A549 treated with Hydrocortisone at 1 μM for 4 hours (cell line): ENCODE results near the gene SLC44A2. TPM values are rescaled to one million over a fixed set of nuclear protein-coding genes. Genes with fewer than 3 reads are reported as not detected.

Source experiments
- total RNA-seq: library from RNA; stranded (reverse); fragments of 200-300 nt; extraction: Qiagen RNA extraction; gene quantifications from 5 replicates; pipeline ENCODE4 v1.2.3, GENCODE V29; 2022

The SLC44A2 gene
- total RNA-seq = 6.6 to 9.1 TPM (median 8.0 TPM) in 5 replicates

DNA sequence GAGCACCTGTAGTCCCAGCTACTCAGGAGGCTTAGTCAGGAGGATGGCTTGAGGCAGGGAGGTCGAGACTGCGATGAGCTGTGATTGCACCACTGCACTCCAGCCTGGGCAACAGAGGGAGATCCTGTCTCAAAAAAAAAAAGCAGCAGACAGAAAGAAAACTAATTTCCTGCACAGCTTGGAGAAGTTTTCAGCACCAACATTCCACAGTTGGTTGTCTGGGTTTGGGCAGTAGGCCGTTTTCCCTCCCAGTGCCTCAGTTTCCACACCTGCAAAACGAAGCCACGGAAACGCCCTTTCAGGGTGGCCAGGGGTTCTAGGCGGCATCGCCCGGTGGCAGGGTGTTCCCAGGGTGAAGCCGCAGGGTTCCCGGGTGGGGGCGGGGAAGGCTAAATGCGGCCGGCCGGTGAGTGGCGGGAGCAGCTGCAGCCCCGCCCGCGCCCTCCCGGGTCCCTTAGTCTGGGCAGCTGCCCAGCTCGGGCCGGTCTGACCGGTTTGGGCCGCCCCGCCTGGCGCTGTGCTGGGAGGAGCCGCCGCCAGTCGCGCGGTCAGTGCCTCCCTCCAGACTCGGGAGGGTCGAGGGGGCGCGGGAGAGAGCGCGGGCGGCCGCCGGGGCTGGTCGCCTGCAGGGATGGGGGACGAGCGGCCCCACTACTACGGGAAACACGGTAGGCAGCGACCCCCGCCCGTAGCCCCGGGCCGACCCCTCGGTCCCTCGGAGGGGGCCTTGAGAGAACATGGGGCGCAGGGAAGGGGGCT, at the start of gene SLC44A2:
Gene SLC44A2, plus strand, starts transcription at position 551 of the 759 bp plus-strand sequence. Its CDS starts 81 bp downstream, at position 632.

DNA sequence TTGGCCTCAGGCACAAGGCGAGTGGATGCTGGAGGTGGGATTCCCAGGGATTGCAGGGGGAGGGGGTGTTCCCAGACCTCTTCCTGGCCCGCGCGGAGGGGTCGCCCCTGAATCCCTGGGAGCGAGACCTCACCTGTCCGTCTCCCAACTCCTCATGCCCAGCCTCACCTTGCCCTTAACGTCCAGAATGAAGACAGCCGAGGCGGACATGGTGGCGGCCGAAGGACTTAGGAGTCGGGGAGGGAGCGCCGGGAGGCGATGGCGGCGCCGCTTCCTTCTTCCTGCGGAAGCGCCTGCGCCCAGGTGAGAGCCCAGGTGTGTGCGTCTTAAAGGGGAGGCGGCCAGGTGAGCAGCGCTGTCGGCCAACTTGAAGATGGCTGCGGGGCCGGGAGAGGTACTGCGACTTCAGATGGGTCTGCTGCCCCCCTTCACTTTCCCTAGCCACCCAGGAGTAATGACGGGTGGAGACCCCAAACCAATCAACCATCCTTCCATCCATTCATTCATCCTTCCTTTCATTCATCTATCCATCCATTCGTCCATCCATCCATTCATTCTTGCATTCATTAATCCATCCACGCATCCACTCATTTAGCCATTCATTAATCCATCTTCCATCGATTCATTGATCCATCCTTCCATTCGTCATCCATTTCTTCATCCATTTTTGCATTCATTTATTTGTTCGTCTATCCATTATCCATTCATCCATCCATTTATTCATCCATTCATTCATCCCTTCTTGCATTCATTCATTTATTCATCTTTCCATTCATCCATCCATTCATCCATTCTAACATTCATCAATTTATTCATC, 38.1 kb upstream of the SLC44A2 start, which contains the start of gene AP1M2:
Gene AP1M2, minus strand, starts transcription at position 291 of the 817 bp plus-strand sequence. Its CDS starts 81 bp downstream, at position 210.

DNA sequence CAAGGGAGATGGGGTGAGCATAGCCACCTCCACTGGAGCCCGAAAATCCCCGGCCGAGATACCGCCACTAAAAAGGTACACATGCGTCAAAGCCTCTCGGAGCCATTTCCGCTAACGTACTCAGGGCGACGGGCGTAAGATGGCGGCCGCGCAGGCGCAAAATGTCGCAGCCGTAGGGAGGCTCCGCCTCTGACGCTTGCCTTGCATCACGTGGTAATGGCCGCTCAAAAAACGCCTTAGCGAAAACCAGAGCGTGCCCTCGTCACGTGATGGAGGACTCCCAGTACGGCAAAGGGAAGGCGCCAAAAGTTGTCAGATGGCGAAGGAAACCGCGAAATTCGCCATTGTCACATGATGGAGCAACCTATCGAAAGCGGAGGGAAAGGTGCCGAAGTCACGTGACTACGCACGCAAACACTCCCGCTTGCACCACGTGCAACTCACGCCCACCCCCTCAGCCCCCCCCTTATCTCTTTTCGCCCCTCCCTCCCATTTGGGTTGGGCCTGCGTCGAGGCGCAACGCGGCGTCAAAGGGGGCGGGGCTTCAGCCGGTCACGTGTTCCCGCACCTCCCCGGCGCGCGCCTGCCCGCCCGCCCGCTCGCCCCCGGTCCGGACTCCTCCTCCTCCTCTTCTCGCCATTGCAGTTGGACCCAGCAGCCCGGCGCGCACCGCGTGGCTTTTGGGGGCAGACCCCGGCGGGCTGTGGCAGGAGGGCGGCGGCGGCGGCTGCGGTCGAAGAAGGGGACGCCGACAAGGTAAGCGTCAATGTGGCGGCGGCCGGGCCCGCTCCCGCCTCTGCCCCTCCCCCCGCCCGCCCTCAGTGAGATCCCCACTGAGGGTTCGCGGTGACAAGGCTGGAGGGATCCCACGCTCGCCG, 28.6 kb downstream of the SLC44A2 start, which contains the start of gene ILF3:
Gene ILF3, plus strand, starts transcription at position 615 of the 878 bp plus-strand sequence. CDS start 16,260 bp downstream, outside the sequence.

Other genes with a start within 250 kb of the SLC44A2 start
- 31.1 to 43.7 TPM (median 40.2 TPM) in 5 replicates for gene TYK2, start 245.0 kb upstream of the SLC44A2 start, total RNA-seq
- 166 to 190 TPM (median 172 TPM) in 5 replicates for gene CDC37, start 222.0 kb upstream of the SLC44A2 start, total RNA-seq
- gene PDE4A, start 205.0 kb upstream of the SLC44A2 start, total RNA-seq = 4.2 to 4.6 TPM (median 4.5 TPM) in 5 replicates
- gene KEAP1, start 122.2 kb upstream of the SLC44A2 start, total RNA-seq = 49.8 to 65.7 TPM (median 53.9 TPM) in 5 replicates
- 1.2 to 1.9 TPM (median 1.6 TPM) in 5 replicates for gene S1PR5, start 108.1 kb upstream of the SLC44A2 start, total RNA-seq
- gene ATG4D, start 81.6 kb upstream of the SLC44A2 start, total RNA-seq = 17.3 to 22.3 TPM (median 20.2 TPM) in 5 replicates
- gene KRI1, start 59.5 kb upstream of the SLC44A2 start, total RNA-seq = 13.9 to 18.1 TPM (median 15.3 TPM) in 5 replicates
- gene CDKN2D, start 56.6 kb upstream of the SLC44A2 start, total RNA-seq = 4.8 to 6.0 TPM (median 5.3 TPM) in 5 replicates
- gene AP1M2, start 38.2 kb upstream of the SLC44A2 start, total RNA-seq = 29.1 to 51.6 TPM (median 39.6 TPM) in 5 replicates
- 152 to 179 TPM (median 162 TPM) in 5 replicates for gene ILF3, start 28.8 kb downstream of the SLC44A2 start, total RNA-seq
- gene QTRT1, start 75.9 kb downstream of the SLC44A2 start, total RNA-seq = 26.7 to 32.6 TPM (median 32.3 TPM) in 5 replicates
- 48.7 to 54.7 TPM (median 54.7 TPM) in 5 replicates for gene DNM2, start 92.5 kb downstream of the SLC44A2 start, total RNA-seq
- 23.8 to 32.0 TPM (median 29.8 TPM) in 5 replicates for gene TMED1, start 210.7 kb downstream of the SLC44A2 start, total RNA-seq
- 0.10 to 0.18 TPM (median 0.14 TPM) in 5 replicates for gene C19orf38, start 222.9 kb downstream of the SLC44A2 start, total RNA-seq
- gene CARM1, start 246.0 kb downstream of the SLC44A2 start, total RNA-seq = 41.2 to 47.8 TPM (median 46.2 TPM) in 5 replicates